ENCODE results near the gene ZIM2. TPM values are rescaled to one million over a fixed set of nuclear protein-coding genes. Genes with fewer than 3 reads are reported as not detected.

Gene ZIM2
- total and polyA plus RNA-seq, 2 donors (not counting 1 experiment from before 2014, with no cell fraction given), result not detected

DNA sequence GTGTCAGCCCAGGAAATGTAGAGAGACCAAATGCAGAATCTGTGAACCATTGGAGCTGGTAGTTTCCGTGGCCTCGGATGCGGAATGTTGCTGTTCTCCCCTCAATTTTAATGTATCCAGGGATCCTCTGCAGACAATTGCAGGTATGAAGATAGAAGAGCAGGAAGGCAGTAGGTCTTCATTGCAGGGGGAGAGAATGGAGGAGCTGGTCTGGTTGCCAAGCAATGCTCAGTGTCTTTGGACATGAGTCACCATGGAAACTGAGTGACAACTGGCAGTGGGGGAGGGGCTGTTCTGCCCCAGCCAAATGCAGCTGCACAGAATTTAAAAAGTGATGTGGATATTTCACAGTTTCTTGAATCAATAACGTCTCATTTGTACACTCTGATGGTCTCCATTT, 112.8 kb downstream of the ZIM2 start:
- no peaks in the 10 kb centered on the region for H3K4me1 ChIP-seq (ENCODE audit: control insufficient read depth in 2 of 2, insufficient read depth in 2 of 2, low read length in 2 of 2)
- H3K36me3 ChIP-seq (replicated peaks in 1 of 2; ENCODE audit: control extremely low read depth in 1 of 2, control insufficient read depth in 1 of 2, extremely low read depth in 1 of 2, insufficient read depth in 2 of 2, low read length in 1 of 2), result no peaks in the 10 kb centered on the region
- no peaks in the 10 kb centered on the region for H4K20me1 ChIP-seq (ENCODE audit: control insufficient read depth, insufficient read depth, low read length, poor library complexity, severe bottlenecking)
- H3K79me2 ChIP-seq (ENCODE audit: control insufficient read depth, insufficient read depth, low read length), result no peaks in the 10 kb centered on the region
- H3K27ac ChIP-seq (ENCODE audit: low read length in 2 of 2), result no peak overlapping the region
- intact Hi-C loops (cut with micrococcal nuclease), result no loop called here
- DNase-seq, result no peak
- H3K4me3 Mint-ChIP-seq, result no peak overlapping the region
- ChIA-PET CTCF (no interaction called here), POLR2A (no interaction called here)
- peaks cover 16% of the 10 kb centered on the region for H3K9me3 Mint-ChIP-seq (ENCODE audit: insufficient read depth)
- no peak overlapping the region for H2AFZ ChIP-seq (ENCODE audit: insufficient read depth, low read depth, low read length, poor library complexity, severe bottlenecking)
- no peak overlapping the region for H3K9ac ChIP-seq (ENCODE audit: low read length)
- WGBS (ENCODE audit: insufficient coverage), result 95% methylated on average over 3 of the region's 4 CpGs
- TF ChIP-seq EZH2 (IDR thresholded peaks at IDR 0.05; ENCODE audit: borderline replicate concordance, insufficient read depth, low read depth, low read length, poor library complexity, severe bottlenecking), result no peak
- TF ChIP-seq, protein P1, sequence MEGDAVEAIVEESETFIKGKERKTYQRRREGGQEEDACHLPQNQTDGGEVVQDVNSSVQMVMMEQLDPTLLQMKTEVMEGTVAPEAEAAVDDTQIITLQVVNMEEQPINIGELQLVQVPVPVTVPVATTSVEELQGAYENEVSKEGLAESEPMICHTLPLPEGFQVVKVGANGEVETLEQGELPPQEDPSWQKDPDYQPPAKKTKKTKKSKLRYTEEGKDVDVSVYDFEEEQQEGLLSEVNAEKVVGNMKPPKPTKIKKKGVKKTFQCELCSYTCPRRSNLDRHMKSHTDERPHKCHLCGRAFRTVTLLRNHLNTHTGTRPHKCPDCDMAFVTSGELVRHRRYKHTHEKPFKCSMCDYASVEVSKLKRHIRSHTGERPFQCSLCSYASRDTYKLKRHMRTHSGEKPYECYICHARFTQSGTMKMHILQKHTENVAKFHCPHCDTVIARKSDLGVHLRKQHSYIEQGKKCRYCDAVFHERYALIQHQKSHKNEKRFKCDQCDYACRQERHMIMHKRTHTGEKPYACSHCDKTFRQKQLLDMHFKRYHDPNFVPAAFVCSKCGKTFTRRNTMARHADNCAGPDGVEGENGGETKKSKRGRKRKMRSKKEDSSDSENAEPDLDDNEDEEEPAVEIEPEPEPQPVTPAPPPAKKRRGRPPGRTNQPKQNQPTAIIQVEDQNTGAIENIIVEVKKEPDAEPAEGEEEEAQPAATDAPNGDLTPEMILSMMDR (IDR thresholded peaks at IDR 0.05), result no peak
- no peak for ATAC-seq (ENCODE audit: low read depth)
- no peak overlapping the region for H3K4me2 ChIP-seq (replicated peaks; ENCODE audit: low read depth, low read length, poor library complexity, severe bottlenecking)
- no peak overlapping the region for H3K4me3 ChIP-seq (ENCODE audit: control extremely low read depth in 1 of 5, extremely low read depth in 1 of 5, insufficient read depth in 1 of 5, low read depth in 2 of 5, low read length in 4 of 5)
- no peaks in the 10 kb centered on the region for H3K4me1 Mint-ChIP-seq
- peaks cover 0 to 50% (median 0%) of the 10 kb centered on the region in 3 donors for H3K9me3 ChIP-seq (ENCODE audit: control extremely low read depth in 1 of 3, control insufficient read depth in 2 of 3, insufficient read depth in 1 of 3, low read length in 2 of 3)
- no peak overlapping the region for H3K27ac Mint-ChIP-seq
- H3K27me3 Mint-ChIP-seq, result no peaks in the 10 kb centered on the region
- no peaks in the 10 kb centered on the region for H3K27me3 ChIP-seq (replicated peaks in 1 of 4; ENCODE audit: control extremely low read depth in 1 of 4, control insufficient read depth in 3 of 4, insufficient read depth in 4 of 4, low read length in 3 of 4)

DNA sequence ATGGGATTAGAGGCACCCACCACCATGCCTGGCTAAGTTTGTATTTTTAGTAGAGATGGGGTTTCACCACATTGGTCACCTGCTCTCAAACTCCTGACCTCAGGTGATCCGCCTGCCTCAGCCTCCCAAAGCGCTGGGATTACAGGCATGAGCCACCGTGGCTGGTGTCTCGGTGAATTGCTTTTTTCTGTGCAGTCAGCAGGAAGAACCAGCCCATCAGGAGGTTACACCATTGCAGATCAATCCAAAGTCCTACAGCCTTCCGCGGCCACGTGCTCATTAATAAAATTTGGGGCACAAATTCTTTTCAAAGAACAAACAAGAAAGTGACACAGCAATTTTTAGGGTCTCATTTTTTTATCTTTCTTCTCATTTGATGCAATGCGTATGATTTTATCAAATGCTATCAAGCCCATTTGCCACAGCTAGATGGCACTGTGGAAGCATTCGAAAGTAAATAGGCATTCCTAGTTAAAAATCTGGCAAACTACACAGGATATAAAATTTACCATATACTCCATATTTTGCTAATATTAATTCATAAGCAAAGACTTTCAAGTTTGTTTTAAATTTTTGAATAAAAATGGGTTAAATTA, 114.6 kb downstream of the ZIM2 start:
- 32% methylated on average over 7 of the region's 9 CpGs for WGBS (ENCODE audit: insufficient coverage)

More for the DNA sequence above, 114.6 kb downstream of the ZIM2 start:
- Histone ChIP-seq H3K4me1 (ENCODE audit: control insufficient read depth in 2 of 2, insufficient read depth in 2 of 2, low read length in 2 of 2) (no peaks in the 10 kb centered on the region), H4K20me1 (ENCODE audit: control insufficient read depth, insufficient read depth, low read length, poor library complexity, severe bottlenecking) (no peaks in the 10 kb centered on the region), H3K27ac (ENCODE audit: low read length in 2 of 2) (no peak overlapping the region), H3K27me3 (replicated peaks in 1 of 4; ENCODE audit: control extremely low read depth in 1 of 4, control insufficient read depth in 3 of 4, insufficient read depth in 4 of 4, low read length in 3 of 4) (no peaks in the 10 kb centered on the region), H2AFZ (ENCODE audit: insufficient read depth, low read depth, low read length, poor library complexity, severe bottlenecking) (no peak overlapping the region), H3K4me3 (ENCODE audit: control extremely low read depth in 1 of 5, extremely low read depth in 1 of 5, insufficient read depth in 1 of 5, low read depth in 2 of 5, low read length in 4 of 5) (no peak overlapping the region), H3K79me2 (ENCODE audit: control insufficient read depth, insufficient read depth, low read length) (no peaks in the 10 kb centered on the region), H3K36me3 (replicated peaks in 1 of 2; ENCODE audit: control extremely low read depth in 1 of 2, control insufficient read depth in 1 of 2, extremely low read depth in 1 of 2, insufficient read depth in 2 of 2, low read length in 1 of 2) (no peaks in the 10 kb centered on the region), H3K4me2 (replicated peaks; ENCODE audit: low read depth, low read length, poor library complexity, severe bottlenecking) (no peak overlapping the region), H3K9ac (ENCODE audit: low read length) (no peak overlapping the region), H3K9me3 (ENCODE audit: control extremely low read depth in 1 of 3, control insufficient read depth in 2 of 3, insufficient read depth in 1 of 3, low read length in 2 of 3) (peaks cover 0 to 53% (median 0%) of the 10 kb centered on the region in 3 donors)
- Mint-ChIP-seq H3K27me3 (no peaks in the 10 kb centered on the region), H3K4me3 (no peak overlapping the region), H3K4me1 (no peaks in the 10 kb centered on the region), H3K9me3 (ENCODE audit: insufficient read depth) (peaks cover 17% of the 10 kb centered on the region), H3K27ac (no peak overlapping the region)
- CTCF ChIA-PET, result no interaction called here
- DNase-seq (no peak), ATAC-seq (ENCODE audit: low read depth) (no peak)
- POLR2A ChIA-PET, result no interaction called here
- TF ChIP-seq, protein P1 (IDR thresholded peaks at IDR 0.05), result no peak
- no peak for TF ChIP-seq EZH2 (IDR thresholded peaks at IDR 0.05; ENCODE audit: borderline replicate concordance, insufficient read depth, low read depth, low read length, poor library complexity, severe bottlenecking)
- intact Hi-C loops (cut with micrococcal nuclease), result no loop called here

Small RNA genes within 50 kb of the gene (small RNA-seq; reads per million reads assigned to genes)
- not detected for gene AC006115.2 (ENCODE audit: insufficient read length, low read depth, low replicate concordance)

Other genes with a start within 250 kb of the ZIM2 start
- gene ZNF71, start 245.4 kb downstream of the ZIM2 start, total RNA-seq, result 9.0 and 9.3 TPM in 2 replicates
- 4.8 and 6.4 TPM in 2 replicates for gene ZNF71, start 245.4 kb downstream of the ZIM2 start, polyA plus RNA-seq
- not detected in 2 replicates for gene SMIM17, start 197.6 kb downstream of the ZIM2 start, total RNA-seq
- not detected in 2 replicates for gene SMIM17, start 197.6 kb downstream of the ZIM2 start, polyA plus RNA-seq
- gene ZNF835, start 169.0 kb downstream of the ZIM2 start, total RNA-seq, result 7.0 and 10.1 TPM in 2 replicates
- gene ZNF835, start 169.0 kb downstream of the ZIM2 start, polyA plus RNA-seq, result 2.1 and 4.3 TPM in 2 replicates
- not detected in 2 replicates for gene PEG3, start within 50 bp of the ZIM2 start, total RNA-seq
- 0.01 TPM in 1 of 2 replicates, not detected in the other for gene PEG3, start within 50 bp of the ZIM2 start, polyA plus RNA-seq